Measurements from ENCODE around the gene AFG3L2.

DNA sequence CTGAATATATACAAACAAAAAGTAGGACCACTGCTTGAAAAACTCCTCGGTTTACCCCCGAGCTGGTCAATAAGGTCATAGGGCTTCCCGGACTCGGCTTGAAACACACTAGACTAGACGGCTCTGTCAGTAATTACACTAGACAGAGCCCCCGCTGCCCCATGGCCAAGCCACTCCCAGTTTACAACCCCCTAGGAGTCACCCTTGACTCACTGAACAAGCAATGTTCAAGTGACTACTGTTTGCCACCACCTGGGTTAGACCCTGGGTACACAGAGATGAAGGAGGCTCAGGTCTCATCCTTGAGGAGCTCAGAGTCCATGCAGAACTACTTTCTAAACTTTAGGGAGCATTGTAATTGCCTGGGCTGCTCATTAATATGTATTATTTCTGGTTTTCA lies 17.0 kb upstream of the AFG3L2 start:
- TF ChIP-seq, protein P1, sequence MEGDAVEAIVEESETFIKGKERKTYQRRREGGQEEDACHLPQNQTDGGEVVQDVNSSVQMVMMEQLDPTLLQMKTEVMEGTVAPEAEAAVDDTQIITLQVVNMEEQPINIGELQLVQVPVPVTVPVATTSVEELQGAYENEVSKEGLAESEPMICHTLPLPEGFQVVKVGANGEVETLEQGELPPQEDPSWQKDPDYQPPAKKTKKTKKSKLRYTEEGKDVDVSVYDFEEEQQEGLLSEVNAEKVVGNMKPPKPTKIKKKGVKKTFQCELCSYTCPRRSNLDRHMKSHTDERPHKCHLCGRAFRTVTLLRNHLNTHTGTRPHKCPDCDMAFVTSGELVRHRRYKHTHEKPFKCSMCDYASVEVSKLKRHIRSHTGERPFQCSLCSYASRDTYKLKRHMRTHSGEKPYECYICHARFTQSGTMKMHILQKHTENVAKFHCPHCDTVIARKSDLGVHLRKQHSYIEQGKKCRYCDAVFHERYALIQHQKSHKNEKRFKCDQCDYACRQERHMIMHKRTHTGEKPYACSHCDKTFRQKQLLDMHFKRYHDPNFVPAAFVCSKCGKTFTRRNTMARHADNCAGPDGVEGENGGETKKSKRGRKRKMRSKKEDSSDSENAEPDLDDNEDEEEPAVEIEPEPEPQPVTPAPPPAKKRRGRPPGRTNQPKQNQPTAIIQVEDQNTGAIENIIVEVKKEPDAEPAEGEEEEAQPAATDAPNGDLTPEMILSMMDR (IDR thresholded peaks at IDR 0.05) = no peak
- TF ChIP-seq POLR2A (IDR thresholded peaks at IDR 0.05) = no peak

Data from sigmoid colon (tissue), 3 donors.